NCI-H146 (cell line): Measurements from ENCODE around the gene RNF208.
A peak's percentile ranks its signal among the peaks of the same experiment; 100 is the strongest.

Experiments
- DNase-seq: peaks from one replicate; lab custom pipeline; 2025; lab: John Stamatoyannopoulos, UW

RNF208 gene

DNA sequence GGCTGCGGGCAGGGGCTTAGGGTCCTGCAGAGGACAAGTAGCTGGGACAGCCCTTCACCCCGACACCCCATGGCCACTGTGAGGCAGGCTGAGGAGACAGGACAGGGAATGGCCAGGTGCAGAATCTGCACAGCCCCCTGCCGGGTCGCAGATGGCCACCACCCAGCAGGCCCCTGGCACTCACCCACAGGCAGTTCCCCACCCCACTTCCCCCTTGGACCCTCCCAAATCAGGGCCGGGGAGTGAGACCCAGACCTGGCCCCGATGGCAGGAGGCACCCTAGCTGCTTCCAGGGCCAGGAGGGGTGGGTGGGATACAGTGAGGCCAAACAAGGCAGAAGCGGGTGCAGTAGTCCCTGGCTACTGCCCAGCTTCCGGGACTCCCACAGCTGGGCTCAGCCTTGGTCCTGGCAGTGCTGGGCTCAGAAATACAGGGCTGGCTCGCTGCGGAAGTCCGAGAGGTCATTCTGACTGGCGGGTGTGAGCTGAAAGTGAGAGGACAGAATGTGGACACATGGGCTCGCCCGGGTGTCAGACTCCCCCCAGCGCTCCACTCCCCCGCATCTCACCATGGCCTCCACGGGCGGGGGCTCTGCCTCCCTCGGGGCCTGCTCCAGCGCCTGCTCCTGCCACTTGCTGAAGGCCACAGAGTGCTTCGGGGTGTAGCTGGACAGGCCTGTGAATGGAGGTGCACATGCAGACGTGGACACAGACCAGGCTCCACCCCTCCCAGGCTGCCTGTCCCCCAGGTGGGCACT is 30.2 kb downstream of the RNF208 start:
- DNase-seq, result no peak

DNA sequence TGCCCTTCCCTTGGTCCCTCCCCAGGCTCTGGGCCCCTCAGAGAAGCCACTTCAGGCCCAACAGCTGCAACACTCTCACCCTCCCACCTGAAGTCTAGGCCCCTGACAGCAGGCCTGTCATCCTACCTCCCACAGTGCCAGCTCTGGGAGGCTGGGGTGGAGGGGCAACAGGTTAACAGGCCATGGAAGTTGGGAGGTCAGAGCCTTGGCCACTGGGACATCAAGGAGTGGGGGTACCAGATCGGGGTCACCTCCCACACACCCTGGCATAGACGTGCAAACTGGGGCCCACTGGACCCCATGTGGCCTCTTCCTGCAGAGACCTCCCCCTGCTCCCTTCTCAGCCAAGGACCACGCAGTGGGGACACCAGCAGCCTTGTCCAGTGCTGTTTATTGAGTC is 30.8 kb downstream of the RNF208 start:
- no peak for DNase-seq

DNA sequence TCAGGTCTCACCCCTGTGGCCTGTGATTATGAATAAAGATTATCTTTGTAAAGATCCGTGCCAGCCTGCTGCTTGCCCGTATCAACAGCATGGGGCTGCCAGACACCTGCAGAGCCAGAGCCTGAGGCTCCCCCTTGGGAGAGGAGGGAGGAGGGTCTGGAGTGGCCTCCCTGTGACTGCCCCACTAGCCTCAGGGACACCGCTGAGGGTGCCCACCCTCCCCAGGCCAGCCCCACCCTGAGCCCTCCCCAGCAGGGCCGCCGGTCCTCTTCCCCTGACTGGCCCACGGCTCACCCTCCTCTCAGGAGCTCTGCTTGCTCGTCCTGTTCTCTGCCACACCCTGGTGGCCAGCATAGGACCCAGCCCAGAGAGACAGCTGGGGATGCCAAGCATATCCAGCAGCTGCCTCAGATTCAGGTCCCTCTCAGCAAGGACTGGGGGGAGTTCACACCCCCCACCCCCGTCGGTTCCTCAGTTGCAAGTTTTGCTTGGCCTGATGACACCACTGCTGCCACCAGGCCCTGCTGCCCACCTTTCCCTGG is 31.7 kb downstream of the RNF208 start:
- no peak for DNase-seq

DNA sequence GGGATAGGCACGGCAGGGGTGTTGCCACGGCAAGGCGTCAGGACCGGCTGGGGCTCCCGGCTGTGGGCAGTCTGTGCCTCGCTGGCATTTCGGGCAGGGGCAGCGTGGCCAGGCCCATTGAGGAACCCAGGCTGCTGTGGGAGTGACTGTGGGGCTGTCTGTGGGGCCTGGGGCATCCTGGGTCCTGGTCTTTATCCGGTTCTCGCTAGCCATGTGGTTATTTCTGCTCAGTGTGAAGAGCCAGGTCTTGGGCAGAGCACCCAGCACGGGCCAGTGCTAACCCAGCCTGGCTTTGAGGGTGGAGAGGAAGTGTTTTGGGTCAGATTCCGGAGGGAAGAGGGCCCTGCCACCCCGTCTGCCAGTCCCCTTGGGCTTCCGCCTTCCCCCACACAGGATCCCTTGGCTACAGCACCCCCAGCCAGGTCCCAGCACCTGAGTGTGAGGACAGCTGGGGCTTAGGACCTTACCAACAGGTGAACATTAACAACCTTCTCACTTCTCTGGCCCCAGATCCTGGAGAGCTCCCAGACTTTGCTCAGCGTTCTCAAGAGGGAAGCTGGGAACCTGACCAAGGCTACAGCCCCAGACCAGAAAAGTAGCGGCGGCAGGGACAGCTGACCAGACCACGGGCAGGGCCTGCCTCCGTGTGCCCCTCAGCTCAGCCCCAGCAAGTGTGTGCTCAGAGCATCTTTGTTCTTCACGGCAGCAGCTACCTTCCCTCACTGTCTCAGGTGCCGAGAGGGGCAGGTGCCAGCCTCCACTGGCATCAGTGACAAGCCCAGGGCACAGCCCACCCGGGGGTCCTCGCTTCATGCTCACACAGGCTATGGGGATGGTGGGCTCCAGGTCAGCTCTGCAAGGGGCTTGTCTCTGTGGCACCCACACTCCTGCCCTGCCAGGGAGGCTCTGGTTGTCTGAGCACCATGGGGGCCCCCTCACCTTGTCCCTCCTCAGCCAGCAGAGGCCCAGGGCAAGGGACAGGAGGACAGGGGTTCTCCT is 32.4 kb downstream of the RNF208 start:
- DNase-seq, result no peak

DNA sequence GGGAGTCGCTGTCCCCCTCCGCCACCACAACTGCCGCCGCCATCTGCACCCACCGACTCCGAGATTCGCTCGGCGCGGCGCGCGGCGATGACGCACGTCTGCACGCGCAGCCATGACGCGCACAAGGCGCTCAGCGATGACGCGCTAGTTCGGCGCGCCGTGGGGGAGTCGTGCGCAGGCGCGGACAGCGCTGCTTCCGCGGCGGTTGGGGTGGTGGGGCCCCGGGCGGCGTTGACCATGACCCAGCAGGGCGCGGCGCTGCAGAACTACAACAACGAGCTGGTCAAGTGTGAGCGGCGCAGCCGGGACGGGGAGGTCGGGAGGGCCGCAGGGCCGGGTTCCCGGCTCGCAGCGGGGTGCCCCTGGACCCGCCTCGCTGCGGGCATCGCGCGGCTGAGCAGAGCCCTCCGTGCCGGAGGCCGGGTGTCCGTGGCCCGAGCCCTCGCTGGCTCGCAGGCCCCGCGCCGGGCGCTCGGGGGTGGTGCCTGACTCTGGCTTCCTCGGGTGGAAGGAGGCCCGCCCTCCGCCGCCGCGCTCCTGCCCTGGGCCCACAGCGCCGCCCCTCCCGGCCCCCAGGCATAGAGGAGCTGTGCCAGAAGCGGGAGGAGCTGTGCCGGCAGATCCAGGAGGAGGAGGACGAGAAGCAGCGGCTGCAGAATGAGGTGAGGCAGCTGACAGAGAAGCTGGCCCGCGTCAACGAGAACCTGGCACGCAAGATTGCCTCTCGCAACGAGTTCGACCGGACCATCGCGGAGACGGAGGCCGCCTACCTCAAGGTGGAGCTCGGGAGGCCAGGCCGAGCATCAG is 33.3 kb downstream of the RNF208 start, which contains the start of the genes ANAPC2 and SSNA1:
Gene ANAPC2 (minus strand): TSS at position 71 of the 807 bp plus-strand sequence. CDS start 28 bp downstream, at position 43.
Gene SSNA1 (plus strand): TSS at position 187 of the 807 bp plus-strand sequence. CDS start 51 bp downstream, at position 238.
- peak; percentile 86 for DNase-seq

DNA sequence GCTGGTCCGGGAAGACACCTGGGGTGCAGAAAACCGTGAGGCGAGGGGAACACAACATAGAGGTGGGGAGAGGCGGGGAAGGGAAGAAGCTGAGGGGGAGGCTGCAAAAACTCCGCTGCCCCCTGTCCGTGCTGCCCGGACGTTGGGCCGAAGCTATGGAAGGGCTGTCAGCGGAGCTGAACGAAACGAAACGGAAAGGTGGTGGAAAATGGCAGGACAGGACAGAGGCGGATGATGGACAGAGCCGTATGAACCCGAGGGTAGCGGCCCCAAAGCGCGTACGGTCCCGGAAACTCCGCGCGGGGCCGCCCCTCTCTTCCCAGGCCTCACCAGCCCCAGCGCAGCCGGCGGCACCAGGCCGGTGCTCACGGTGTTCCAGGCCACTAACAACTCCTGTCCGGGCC is 34.0 kb downstream of the RNF208 start:
- DNase-seq, result no peak

DNA sequence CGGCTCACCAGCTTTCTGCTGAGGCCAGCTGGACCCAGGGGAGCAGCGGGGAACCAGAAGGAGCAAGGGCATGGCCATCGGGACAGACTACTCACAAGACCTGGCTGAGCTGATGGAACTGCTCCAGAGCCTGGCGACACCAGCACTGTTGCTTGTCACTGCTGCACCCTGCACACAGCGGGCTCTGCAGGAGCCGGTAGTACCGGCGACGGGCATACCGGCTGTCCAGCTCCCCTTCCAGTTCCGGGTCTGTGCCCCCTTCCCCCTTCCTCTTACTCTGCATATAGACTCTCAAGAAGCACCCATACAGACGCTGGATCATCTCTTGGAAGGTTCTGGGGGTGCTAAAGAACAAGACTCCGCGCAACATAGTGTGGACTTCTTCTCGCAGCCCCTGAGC is 34.7 kb downstream of the RNF208 start:
- DNase-seq, result no peak

DNA sequence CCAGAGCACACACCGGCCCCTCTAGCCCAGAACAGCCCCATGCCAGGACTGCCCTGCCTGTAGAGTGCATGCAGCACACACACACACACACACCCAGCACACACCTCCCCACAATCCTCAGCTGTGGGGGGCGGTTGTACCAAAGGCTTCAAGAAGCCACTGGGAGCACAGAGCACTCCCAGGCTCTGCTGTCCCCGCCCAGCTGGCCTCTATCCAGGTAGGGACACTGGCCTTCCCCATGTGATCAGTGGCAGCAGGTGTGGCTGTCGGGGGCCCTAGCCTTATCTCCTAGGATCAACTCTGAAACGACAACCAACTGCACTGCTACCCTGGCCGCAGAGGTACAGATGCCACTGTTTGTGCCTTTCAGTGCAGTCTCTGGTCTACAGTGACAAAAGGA is 35.7 kb downstream of the RNF208 start:
- no peak for DNase-seq

DNA sequence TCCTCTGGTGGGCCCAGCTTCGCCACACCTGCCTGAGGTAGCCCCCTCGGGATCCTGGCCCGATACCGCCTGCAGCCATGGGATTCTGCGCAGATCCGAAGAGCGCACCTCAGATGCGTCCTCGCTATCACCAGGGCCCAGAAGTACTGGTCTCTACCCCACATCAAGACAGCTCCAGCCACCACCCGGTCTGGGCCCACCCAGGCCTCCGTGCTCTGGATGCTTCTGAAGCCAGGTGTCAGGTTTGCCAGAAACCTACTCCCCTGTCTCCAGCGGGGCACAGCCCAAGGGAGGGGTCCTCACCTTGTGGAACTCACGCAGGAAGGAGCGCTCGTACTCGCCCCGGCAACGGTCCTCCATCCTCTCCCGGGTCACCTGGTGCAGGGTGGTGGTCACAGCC is 36.1 kb downstream of the RNF208 start:
- DNase-seq, result no peak

DNA sequence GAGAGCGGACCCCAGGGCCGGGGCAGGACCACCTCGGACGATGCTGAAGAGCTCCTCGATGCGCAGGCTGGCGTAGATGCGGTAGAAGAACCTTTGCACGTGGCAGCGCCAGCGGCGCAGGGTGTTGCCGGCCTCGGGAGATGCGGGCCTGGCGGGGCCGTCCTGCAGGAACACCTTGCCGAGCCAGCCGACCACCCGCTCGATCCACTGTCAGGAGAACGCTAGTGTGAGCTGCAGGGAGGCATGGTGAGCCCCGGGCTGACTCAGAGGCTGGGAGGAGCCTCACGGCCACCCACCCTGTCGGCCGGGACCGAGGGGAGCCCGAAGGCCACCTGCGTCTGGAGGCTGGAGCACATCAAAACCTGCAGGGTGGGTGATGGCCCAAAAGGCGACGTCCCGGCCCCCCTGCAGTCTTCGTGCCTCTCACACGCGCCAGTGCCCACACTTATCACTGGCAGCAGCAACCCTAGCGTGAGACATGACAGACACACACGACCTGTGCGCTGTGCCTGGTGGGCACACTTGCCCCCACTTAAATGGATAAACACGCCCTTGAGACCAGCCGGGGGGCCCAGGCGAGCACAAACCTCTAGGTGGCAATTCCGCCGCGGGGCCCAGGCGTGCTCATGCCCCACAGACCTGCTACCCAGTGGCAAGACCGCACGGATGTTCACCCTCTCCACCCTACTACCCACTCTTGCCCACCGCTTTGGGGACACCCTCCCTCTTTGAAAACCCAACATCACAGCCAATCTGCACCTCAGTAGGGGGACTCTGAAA is 37.0 kb downstream of the RNF208 start:
- no peak for DNase-seq

DNA sequence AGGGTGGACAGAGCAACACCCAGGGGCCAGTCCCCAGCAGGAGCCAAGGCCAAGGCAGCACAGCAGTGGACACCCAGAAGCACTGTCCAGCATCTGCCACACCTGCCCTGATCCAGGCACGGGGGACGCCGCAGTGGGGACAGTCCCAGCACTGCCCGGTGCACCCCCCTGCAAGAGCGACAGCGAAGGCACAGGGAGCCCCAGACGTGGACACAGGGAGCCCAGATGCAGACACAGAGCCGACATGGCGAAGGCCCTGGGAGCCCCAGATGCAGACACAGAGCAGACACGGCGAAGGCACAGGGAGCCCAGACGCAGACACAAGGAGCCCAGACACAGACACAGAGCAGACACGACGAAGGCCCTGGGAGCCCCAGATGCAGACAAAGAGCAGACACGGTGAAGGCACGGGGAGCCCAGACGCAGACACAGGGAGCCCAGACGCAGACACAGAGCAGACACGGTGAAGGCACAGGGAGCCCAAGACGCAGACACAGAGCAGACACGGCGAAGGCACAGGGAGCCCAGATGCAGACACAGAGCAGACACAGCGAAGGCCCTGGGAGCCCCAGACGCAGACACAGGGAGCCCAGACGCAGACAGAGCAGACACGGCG is 38.0 kb downstream of the RNF208 start:
- DNase-seq, result no peak

DNA sequence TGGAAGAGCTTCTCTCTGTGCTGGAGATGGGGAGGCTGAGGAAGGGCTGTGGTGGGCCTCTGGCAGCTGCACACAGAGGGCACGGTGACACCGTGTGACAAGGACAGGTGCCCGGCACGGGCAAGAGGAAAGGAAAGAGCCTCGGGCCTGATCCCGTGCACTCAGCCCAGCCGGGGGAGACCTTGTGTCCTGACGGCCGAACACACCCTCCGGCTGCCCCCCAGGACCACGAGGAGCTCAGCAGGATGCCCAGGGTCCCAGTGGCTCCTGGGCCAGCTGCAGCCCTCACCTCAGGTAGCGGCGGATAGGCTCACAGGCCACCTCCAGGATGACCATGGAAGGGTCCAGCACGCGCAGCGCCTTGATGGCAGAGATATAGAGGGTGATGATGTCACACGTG is 39.2 kb downstream of the RNF208 start:
- DNase-seq, result no peak

DNA sequence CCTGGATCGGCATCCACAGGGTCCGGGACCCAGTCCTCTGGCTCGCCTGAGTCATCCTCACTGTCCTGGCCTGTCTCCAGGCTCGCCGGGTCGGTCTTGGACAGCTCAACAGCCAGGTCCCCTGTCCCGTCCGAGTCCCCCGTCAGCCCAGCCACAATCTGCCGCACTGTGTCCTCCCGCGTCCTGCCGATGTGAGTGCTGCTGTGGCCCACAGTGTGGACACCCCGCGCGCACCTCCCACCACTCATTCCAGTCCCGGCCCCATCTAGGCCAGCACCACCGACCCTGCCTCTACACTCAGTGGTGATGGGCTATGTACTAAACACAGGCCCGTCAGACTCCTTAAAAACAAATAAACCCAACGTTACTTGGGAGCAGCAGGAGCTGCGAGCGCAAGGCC is 40.4 kb downstream of the RNF208 start:
- no peak for DNase-seq

DNA sequence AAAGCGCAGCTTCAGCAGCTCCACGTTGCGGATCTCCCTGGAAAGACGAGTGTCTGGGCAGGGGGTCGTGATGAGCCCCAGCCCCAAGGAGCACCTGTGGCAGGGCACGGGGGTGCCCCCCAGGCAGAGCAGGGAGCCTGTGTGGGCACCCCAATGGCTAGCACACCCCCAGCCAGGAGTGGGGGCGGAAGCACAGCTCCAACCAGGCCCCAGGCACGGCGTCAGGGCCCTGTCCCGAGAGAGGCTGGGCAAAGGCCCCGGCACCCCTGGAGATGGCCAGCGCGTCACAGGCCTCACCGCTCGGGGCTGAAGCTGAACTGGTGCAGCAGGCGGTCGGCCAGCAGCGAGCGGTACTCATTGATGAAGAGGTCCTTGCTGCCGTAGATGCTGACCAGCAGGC is 41.5 kb downstream of the RNF208 start:
- DNase-seq, result no peak

DNA sequence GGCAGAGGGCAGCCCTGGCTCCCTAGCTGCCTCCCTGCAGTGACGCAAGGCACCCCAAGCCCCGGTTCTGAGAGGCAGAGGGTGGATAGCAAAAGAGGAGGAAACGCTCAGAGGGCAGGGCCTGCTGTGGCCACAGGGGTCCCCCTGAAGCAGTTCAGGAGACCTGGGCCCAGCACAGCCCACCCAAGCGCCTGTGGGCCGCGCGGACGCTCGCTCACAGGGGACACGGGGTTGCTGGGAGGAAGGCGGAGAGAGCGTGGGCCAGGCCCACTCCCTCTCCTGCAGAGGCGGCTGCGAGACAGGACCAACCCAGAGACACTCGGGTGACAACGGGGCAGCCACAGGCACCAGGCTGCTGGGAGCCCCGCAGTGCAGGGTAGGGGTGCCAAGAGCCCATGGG is 42.3 kb downstream of the RNF208 start:
- DNase-seq, result no peak

DNA sequence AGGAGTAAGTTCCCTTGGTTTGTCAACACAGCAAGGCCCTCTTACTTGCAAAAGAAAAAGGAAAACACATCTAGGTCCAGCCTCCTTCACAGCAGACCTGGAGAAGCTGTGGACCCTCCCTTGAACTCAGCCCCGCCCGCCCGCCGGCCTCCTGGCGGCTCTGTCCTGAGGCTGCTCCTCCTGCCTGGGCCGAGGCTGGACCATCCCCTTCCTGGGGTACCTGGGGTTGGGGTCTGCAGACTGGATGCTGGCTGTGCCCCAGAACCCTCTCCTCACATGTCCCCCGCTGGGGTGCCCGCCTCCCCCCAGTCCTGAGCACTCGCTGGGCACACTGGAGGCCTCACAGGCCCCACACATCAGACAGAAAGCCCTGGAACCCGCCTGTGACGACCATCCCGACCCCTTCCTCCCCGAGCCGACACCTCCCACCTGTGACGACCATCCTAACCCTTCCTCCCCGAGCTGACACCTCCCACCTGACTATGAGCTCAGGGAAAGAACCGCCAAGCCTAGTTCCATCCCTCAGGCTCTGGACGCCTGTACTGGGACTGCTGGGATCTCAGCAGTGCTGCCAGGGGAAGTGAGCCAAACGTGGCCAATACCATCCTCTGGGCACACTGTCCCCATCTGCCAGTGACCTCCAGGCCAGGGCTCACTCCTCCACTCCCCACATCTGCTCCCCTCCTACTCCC is 43.0 kb downstream of the RNF208 start:
- DNase-seq, result no peak

DNA sequence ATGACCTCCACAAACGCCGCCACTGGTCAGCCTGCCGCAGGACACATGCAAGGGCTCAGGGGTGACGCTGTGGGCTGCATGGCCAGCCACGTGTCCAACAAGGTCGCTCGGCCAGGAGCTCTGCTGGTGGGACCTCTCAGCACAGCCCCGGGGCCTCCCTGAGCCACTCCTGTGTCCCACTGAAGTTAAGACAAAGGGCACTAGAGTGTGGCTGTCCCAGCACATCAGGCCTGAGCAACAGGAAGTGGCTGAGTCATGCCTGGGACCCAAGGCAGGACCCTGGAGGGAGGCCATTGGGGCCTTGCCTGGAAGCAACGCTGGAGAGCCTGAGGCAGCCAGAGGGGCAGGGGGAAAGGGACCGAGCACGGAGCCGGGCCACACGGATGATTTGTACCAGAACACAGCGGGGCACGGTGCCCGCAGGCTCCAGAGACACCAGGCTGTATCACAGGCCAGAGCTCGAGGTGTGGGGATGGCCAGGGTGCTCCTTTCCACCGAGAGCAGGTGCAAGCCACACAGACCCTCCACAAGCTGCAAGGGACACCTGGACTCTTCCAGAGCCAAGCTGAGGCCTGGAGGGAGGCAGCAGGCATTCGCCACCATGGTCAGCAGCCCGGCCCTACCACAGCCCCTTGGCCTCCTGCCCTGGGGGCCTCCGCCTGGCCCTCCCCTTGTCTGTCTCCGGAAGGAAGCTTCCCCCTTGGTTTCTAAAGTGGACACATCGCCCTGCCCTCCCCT is 43.7 kb downstream of the RNF208 start:
- no peak for DNase-seq

DNA sequence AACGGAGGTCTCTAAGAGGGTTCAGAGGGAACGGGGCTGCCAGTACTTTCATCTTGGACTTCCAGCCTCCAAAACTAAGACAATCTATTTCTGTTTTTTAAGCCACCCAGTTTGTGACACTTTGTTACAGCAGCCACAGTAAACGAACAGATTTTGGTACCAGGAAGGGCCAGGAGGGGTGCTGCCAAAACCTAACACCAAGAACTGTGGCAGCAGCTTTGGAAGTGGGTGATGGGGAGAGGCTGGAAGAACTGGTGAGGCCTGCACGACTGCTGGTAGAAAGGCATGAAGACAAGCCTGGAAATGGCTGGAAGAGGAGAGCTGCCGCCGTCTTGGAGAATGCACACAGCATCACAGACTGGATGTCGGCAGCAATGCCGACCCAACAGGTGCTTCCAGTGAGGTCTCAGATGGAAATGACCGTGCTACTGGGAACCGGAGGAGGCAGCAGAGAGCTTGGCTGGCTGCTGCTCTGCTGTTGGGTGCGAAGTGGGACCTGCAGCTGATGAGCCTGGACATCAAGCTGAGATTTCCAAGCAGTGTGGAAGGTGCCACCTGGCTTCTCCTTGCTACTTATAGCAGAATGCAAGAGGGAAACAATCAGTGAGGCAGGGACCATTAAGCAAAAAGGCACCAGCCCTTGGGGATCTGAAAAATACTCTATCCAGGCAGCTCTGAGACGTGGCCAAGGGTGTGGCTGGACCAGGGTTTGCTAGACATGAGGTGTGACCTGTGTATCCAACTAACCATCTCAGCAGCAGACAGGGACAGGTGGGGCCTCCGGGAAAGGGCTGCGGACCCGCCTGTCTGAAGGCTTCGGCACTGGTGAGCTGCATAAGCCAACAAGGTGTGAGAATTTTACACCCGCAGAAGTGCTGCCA is 45.5 kb downstream of the RNF208 start:
- peak; percentile 68 for DNase-seq
